Activated naive CD4-positive, alpha-beta T cell treated with anti-CD3 and anti-CD28 coated beads, Interleukin-2, amount 50 U/mL, for 16 hours (primary cell): ENCODE results near the gene BTBD7.

Source experiments
- DNase-seq: peaks from one replicate; pipeline ENCODE4 v3.0.0-alpha.2; 2020

BTBD7 gene

DNA sequence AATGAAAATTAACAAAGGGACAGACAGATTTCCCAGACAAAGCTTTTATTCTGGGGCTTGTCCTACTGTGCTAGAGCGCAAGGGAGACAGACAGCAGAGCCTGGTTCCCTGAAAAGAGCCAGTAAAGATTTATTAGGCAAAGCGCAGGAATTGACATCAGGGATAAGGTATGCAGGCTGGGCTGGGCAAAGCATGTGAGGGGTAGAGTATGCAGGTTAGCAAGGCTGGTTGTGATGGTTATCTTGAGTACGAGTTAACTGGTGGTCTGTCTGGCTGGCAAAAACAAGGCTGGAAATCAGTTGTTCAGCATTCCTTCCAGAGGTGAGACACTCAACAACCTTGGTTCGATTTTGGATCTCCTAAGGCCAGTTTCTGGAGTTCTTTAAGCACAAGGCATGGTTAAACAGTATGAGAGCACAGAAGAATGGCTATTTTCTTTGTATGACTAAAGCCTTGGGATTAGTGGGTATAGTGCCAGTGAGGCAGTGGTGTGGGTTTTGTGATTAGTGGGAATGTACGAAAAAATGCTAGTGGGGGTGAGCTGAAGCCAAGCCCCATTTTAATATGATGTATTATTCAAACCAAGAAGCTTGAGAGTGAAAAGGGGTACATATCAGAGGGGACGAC, 30.9 kb downstream of the BTBD7 start:
- DNase-seq, result no peak

DNA sequence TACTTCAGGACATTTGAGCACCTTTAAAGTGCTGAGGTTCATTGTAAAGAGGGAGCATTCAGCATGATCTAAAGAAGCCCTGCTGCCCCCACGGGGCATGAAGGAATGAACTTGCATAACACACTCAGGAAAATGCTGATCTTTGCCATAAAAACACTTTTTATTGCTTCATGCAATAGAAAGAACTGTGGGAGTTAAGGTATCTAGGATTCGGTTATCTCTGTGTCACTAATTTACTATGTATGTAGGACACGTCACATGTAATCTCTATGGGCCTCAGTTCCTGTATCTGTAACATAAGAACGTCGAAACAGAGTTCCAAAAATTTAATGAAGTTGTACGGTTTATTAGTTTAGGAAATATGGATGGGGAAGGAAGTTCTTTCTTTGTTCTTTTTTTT, 33.0 kb downstream of the BTBD7 start:
- no peak for DNase-seq

DNA sequence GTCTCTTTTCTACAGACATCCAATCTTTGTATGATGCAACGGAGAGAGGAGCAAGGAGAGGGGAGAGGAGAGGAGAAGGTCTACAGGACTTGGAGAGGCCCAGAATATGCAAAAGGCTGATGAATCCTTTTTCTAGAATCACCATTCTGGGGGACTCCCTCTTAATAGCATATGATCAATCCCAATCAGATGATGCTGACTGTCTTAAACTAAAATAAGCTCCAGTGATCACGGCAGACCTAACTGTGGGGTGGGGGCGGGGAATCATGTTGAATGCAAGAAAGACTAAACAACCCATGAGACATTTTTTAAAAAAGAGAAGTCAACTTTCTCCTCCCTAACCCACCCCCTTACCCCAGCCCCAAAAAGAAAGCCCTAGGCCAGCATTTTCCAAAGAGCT, 33.4 kb downstream of the BTBD7 start:
- DNase-seq, result no peak

DNA sequence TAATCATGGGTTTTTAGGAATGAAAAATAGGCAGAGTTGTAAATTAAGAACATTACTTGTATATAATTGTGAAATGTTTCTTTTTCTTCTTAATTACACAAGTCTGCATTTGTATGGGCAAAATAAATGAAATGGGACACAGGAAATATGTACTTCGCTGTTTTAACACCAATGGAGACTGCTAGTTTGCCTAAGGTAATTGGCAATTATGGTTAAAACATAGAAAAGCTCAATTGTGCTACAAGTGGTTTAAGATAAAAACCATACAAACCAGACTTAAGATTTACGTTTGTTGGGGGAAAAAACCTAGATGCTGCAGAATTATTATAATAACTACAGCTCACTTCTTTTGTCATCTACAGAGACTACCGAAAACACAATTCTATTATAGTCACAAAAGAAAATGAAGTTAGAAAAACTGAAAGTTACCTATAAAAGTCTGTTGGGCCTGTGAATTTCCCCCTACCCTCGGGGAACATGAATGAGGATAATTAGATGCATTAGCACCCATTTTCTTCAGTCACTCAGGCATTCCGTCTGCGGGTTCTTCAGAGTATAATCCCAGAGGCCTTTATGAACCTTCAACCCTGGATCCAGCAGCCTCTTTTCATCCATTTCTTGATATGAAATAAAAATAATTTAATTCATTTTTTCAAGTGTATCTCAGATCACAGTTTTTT, 37.2 kb downstream of the BTBD7 start:
- DNase-seq, result no peak

DNA sequence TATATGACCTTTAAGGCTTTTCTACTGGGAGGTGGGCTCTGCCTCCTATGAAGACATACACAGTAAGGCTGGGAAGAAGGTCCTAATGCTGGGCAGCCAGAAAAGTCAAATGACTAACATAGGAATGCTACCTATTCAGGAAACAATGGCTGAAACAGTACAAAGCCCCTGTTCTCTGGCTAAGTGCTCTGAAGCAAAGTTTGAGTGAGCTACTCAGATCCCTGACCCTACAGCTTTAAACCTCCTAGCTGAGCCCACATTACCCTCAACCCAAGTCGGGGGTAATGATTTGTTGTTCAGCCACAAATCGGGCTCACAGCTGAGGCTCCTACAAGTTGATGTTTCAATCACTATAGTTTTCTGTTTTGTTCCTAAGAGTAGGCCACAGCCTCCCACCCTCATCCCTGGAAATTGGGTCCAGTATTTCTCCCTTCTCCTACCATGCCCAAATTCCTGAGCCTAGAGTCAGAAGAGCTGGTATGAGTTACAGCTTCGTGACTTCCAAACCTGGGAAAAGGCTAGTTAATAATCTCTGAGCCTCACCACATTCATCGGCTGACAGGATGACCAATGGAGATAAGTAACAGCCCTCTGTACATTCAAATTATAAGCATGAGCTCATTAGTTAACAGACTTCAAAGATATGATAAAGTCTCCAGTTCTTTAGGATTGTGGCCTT, 46.5 kb downstream of the BTBD7 start:
- no peak for DNase-seq

DNA sequence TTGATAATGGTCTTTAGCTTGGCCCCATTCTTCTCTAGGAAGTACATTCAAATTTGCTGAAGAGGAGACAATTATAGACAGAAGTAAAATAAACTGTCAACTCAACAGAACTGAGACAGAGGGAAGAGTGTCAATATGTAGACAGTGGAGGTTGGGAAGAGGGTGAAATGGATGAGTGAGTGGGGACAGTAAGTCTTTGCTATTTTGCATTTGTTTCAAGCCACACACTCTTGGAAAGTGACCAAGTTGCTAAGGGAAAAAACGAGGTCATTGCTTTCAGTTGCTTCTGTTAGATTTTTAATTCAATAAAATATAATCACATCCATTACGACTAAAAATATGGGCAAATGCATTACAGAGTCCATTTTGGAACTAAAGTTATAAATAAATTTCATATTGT, 47.8 kb downstream of the BTBD7 start:
- DNase-seq, result no peak

DNA sequence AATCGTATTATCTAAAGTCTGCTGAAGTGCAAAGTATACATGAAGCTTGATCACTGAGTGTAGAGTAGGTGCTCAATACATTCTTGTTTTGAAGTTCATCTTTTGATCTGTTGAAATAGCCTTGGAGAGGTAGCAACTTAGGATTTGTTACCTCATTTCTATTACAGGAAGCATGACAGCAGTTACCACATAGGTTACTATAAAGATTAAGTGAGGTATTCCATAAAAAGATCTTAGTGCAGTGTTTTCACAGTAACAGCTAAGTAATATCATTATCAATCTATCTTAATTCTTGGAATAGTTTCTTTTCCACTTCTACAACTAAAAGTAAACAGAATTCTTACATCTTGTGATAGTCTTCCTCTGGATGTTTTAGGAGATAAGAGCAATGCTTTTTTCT, 50.9 kb downstream of the BTBD7 start:
- DNase-seq, result no peak

DNA sequence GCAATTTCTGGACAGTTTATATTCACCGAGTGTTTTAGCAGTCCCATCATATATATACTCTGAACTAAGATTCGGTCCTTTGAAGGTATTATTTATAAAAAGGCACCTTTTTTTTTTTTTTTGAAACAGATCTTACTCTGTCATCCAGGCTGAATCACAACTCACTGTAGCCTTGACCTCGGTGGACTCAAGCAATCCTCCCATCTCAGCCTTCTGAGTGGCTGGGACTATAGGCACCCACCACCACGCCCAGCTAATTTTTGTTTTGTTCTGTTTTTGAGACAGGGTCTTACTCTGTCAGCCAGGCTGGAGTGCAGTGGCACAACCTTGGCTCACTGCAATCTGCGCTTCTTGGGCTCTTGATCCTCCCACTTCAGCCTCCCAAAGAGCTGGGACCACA, 52.1 kb downstream of the BTBD7 start:
- DNase-seq, result no peak

DNA sequence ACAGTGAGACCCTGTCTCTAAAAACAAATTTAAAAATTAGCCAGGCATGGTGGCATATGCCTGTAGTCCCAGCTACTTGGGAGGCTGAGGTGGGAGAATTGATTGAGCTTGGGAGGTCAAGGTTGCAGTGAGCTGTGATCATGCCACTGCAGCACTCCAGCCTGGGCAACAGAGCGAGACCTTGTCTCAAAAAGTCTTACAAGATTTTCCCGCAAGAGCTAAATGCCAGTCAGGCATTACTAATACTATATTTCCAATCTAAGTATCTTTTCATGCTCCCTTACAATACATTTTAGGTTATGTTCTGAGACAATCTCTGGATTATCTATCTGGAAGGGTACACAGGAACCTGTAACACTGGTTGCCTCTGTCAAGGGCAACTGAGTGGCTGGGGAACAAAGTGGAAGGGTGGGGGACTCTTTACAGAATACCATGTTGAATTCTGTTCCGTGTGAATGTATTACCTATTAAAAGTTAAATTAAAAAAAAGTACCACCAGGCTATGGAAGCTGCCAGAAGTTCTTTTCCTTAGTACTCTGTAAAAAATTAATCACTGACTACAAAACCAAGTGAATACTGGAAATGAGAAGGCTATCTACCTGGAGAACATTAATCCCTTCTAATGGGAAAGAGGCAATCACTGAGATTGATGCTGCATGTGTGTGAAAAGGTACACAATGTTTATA, 56.7 kb downstream of the BTBD7 start:
- DNase-seq, result no peak

DNA sequence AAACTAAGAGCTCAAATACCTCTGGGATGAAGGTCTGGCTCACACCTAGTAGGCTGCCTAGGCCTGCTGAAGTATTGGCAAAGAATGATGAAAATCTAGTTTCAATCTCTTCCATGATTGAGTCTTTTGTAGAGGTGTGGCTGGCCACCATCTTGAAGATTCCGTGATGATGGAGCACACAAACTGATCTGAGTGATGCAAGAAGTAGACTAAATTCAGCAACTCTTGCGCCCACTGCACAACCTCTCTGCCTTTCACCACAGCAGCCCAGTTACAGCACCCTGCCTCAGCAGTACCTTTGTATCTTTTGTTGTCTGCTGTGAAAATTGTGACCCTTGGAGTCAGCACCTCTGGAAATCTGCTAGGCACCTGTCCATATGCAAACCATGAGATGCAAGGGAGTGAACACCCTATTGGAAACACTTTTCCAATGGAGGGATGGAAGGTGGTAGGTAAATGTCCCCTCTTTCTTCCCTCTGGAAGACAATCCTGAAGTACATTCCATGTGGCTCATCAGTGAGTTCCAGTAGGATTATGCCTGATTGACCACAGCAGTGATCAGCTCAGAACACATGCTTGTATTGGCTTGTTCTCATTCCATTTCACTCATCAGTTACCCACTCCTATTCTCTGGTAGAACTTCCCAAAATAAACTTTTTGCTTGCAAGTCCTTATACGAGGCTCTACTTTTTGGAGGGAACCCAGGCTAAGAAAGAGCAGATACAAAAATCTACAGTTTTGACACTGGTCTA, 58.6 kb downstream of the BTBD7 start:
- DNase-seq, result no peak

DNA sequence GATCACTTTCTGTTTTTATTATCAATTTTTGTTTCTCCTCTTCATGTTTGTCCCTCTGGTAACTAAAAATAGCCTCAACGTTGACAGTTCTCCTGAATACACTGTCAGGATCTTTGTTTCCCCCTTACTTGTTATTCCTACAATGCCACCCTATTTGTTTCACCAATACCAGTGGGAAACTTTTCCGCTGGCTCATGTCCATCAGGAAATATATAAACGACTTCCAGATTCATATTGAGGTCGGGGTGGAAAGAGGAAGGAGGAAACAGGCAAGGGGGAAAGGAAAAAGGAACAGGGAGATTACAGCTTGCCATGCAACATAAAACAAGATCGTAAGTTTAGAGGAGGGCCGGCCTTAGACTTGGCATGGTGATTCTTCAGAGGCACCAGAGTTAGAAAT, 61.7 kb downstream of the BTBD7 start:
- no peak for DNase-seq

DNA sequence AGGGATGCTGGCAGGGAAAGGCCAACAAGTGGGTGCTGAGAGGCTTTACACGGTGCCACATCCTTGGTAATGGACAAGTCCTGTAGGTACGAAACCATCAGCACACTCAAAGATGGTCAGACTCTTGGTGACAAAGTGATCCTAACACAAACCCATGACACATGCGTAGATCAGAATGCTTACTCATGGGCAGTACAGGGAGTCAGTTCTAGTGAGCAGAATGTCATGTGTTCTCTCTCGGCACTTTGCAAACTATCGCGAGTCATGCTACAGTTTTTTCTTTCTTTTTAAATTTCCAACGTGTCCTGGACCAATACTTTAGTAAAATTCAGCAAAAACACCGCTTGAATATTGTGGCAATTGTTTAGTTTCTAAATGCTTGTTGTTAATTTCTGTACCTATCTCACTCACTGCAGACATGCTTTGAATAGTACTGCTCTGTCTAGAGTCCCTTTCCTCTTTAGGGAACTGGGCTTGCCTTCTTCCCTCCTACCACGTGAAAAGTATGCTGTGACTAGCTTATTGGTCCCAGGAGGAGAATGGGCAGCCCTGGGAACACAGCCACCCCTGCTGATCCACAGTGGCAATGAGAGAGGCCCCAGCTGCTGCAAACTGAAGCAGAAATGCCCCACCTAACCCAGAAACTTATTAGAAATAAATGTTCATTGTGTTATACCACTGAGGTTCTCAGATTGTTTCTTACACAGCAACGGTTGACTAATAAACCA, 63.3 kb downstream of the BTBD7 start:
- DNase-seq, result no peak

DNA sequence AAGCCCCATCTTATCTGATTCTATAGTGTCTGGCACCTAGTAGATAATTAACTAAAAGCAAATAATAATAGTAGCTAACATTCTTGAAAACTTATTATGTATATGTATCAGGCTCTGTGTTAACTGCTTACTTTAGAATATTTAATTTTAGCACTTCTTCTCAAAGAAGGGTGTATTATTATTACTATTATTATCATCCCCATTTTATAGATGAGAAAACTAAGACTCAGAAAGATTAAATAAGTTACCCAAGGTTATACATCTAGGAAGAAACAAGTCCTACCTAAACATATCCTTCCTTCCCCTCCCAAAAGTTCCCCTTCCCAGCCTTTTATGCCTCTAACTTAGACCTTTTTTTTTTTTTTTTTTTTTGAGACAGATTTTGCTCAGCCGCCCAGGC, 64.4 kb downstream of the BTBD7 start:
- no peak for DNase-seq

DNA sequence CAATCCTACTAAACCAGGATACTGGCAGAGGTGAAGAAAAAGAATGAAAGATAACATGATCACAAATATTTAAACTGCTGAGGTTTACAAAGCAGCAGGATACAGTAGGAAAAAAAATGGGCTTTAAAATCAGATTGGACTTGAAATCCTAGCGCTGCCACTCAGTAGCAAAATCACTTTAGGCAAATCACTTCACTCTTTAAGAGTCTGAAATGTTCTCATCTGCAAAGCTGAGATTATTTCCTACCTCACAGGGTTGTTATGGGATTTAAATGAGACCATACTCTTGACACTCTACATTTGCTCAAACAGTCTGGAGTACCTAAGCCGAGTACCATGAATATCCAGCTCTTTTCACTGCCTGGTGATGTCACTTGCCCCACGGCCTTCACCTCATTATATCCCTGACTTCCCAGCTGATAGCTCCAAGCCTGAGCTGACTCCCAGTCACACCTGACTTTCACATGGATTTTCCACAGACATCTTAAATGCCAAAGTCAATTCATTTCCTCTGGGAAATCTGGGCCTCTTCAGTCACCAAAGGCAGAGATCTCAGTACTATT, 65.6 kb downstream of the BTBD7 start:
- DNase-seq, result no peak

DNA sequence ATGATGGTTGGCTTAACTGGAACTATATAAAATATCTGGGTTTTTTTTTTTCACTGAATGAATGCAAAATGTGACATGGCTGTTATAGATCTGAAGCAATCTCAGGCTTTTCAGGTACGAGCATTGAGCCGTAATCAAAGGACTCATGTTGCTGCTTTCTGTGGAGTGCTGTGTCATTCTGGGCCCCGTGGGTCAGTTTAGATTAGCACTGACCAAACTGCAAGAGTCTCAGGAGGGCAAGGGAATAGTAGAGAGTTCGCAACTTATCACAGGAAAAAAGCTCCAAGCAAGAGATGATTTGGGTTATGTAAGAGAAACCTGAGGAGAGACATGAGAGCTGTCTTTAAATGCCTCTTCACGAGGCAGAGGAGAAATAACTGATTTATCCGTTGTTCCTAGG, 66.7 kb downstream of the BTBD7 start:
- no peak for DNase-seq

DNA sequence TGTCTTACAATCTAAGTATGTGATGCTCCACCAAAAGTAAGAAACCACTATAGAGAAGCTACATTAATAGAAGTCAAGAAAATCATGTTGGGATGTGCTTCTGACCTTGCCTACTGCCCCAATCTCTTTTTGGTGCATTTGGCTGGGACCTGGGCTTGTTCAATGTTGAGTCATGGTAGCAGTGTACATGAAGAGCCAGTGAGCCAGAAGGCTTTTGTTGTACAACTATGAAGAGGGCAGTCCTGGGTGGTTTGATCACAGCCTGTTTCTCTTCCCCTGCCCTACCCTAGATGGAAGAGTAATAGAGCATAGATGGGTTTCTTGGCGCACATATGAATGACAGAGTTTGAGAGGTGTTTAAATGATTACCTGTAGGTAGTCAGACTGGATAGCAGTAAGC, 69.4 kb downstream of the BTBD7 start:
- DNase-seq, result no peak

DNA sequence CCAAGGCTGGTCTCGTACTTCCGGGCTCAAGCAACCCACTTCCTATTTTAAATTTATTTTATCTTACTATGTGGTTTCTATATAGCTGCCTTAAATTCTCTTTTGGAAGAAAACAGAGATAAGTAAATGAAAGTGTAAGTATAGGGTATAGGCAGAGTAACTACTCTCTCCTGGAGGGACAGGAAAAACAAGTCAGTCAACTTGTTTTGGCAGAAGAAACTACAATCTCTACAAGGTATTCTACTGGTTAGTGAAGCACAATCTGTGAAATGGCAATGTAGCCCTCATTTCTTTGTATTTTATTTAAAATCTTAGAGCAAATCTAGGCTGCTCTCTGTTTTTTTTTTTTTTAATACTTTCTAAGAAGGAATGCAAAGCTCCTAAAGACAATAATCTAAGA, 70.4 kb downstream of the BTBD7 start:
- no peak for DNase-seq

DNA sequence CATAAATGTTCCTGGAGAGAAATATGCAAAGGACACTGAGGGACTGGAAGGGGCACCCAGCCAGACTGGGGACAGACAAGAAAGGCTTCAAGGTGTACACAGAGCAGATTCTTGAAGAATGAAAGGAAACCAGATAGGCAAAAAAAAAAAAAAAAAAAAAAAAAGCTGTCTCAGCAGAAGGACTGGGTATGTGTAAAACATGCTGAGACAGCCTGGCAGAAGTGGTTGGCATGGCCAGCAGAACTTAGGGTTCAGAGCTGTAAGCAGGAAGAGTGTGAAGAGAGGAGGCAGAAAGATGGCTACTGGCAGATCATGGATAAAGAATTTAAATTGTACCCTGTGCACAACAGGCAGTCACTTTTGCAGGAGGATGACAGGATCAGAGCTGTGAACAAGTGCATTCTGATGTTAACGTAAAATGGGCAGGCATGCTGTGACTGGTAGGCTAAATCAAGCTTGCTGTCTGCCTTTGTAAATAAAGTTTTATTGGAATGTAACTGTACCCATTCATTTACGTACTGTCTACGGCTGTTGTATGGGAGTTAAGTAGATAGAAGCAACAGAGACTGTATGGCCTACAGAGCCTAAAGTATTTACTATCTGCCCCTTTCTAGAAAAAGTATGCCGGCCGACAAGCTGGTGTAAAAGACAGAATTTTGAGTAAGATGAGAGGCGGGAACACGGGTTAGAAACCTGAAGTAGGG, 83.6 kb downstream of the BTBD7 start:
- DNase-seq, result no peak

DNA sequence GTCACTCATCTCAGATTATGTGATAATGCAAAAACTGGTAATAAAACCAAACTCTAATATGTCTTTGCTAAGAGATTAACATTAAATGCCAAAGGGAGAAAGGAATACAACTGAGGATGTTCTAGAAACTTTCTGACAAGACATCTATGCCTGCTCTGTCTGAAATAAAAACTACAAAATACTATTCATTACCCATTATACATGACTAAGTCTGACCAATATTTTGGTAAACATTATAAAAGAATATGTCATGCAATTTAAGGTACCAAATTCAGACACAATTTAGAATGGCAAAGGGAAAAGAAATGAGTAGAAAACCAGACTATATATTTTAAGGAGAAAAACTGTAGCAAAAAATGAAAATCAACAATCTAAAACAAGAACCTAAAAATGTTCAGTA, 86.3 kb downstream of the BTBD7 start:
- DNase-seq, result no peak

DNA sequence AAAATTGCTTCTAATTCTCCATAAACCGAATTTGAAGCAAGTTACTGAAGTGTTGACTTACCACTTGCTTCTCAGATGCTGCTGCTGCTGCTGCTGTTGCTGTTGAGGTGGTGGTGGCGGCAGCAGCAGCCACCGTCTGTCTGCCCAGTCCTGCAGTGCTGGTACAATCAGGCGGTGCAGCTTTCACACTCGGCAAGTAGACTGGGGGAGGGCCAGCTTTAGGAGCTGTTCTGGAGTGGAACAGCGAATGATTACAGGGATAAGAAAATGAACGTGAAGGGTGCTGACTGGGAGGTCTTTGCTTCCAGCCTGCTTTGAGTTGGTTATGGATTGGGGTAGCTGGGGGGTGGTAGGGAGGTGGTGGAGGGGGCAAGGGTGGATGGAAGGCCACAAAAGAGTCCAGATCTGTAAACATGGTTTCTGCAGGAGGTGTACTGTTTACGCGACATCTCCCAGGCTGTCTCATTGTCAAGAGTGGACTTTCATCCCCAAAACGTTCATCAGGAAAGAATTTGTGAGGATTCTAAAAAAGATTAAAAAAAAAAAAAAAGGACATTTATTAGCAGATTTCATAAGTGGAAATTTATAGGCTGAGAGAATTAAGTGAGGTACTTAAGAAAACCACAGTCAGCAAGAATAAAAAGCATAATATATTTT, 86.9 kb downstream of the BTBD7 start:
- DNase-seq, result no peak

DNA sequence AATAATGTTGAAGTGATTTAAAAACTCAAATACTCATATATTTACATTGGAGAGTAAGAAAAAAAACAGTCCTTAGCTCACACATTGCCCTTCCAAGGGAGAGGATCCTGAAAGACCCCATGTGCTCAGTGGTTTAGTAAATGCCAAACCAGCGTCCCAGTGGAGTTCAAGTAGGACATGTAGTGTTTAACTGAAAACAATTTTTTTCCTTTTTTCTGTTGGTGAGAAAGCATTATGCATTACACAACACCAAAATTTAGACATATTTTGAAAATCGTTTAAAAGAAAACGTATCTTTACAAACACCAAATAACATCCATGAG, 92.2 kb downstream of the BTBD7 start:
- DNase-seq, result no peak
